HEK293T (cell line): ENCODE measurements around the gene MED12L.
"Not testable (repeated sequence)": the region's sequence is repeated elsewhere in the genome, so short reads cannot be mapped to it uniquely, and the experiment has no call there.

Source experiments
- CTBP1 ChIP-seq: fragments of 450-650 bp; IDR thresholded peaks from 2 replicates; pipeline ENCODE4 v1.6.1; 2016; ENCODE audit warnings: borderline replicate concordance
- ELF4 ChIP-seq: fragments of 450-650 bp; IDR thresholded peaks from 2 replicates; pipeline ENCODE4 v1.6.1; 2017; ENCODE audit warnings: antibody characterized with exemption
- FOXA1 ChIP-seq: fragments of 450-650 bp; IDR thresholded peaks from 2 replicates; pipeline ENCODE4 v1.6.1; 2016; ENCODE audit warnings: mild to moderate bottlenecking
- FOXM1 ChIP-seq: fragments of 450-650 bp; IDR thresholded peaks from 2 replicates; pipeline ENCODE4 v1.6.1; 2017; ENCODE audit warnings: mild to moderate bottlenecking, borderline replicate concordance
- HDGF ChIP-seq: fragments of 450-650 bp; IDR thresholded peaks from 2 replicates; pipeline ENCODE4 v1.6.1; 2017; ENCODE audit warnings: antibody characterized with exemption, borderline replicate concordance
- NFRKB ChIP-seq: fragments of 450-650 bp; IDR thresholded peaks from 2 replicates; pipeline ENCODE4 v1.6.1; 2016; ENCODE audit warnings: mild to moderate bottlenecking, moderate library complexity
- PKNOX1 ChIP-seq: fragments of 450-650 bp; IDR thresholded peaks from 2 replicates; pipeline ENCODE4 v1.6.1; 2016
- SP1 ChIP-seq: fragments of 450-650 bp; IDR thresholded peaks from 2 replicates; pipeline ENCODE4 v1.6.1; 2017
- SUZ12 ChIP-seq: fragments of 450-650 bp; IDR thresholded peaks from 2 replicates; pipeline ENCODE4 v1.6.1; 2016; ENCODE audit warnings: mild to moderate bottlenecking
- TARDBP ChIP-seq: fragments of 450-650 bp; IDR thresholded peaks from 2 replicates; pipeline ENCODE4 v1.6.1; 2016
- ZNF384 ChIP-seq: fragments of 450-650 bp; IDR thresholded peaks from 2 replicates; pipeline ENCODE4 v1.6.1; 2016

- TF ChIP-seq FOXM1, HDGF, SUZ12, TARDBP, SP1, PKNOX1, ELF4, CTBP1, ZNF384, NFRKB, FOXA1: not testable (repeated sequence)
Observed at GRCh38 chr3:151072842-151073241, 12.6 kb upstream of the MED12L start.
